Breast epithelium (tissue), 4 donors: Measurements from ENCODE around the gene ERC1. TPM values are rescaled to one million over a fixed set of nuclear protein-coding genes. Genes with fewer than 3 reads are reported as not detected.
A peak's percentile ranks its signal among the peaks of the same experiment; 100 is the strongest.

Experiments
- DNase-seq, 2 donors: peaks; one replicate each; pipeline ENCODE4 v3.0.0-alpha.2; 2019; ENCODE audit warnings: low spot score in 2 of 2
- H3K27ac ChIP-seq, 2 donors: fragments of 200-600 bp; sonication (generic) in 1 of 2; one replicate each; pipeline ENCODE4 v1.5.1; 2016 to 2019; ENCODE audit warnings: mild to moderate bottlenecking in 1 of 2
- H3K27me3 ChIP-seq, 2 donors: fragments of 200-600 bp; sonication (generic) in 1 of 2; one replicate each; pipeline versions ENCODE4 v1.5.1 to v1.6.0; 2017 to 2019; ENCODE audit warnings: control low read depth in 1 of 2, mild to moderate bottlenecking in 1 of 2
- H3K36me3 ChIP-seq: fragments of 200-600 bp; one replicate; pipeline ENCODE4 v1.5.1; 2019
- H3K4me1 ChIP-seq, 2 donors: fragments of 200-600 bp; sonication (generic); one replicate each; pipeline ENCODE4 v1.5.1; 2016 to 2019; ENCODE audit warnings: control low read depth in 1 of 2
- H3K4me3 ChIP-seq, 3 donors: fragments of 200-600 bp; sonication (generic); 1 replicate in 2 of 3; 2 replicates in 1 of 3; pipeline ENCODE4 v1.5.1; 2016 to 2019; ENCODE audit warnings: mild to moderate bottlenecking in 3 of 3, moderate library complexity in 2 of 3
- H3K9me3 ChIP-seq, 2 donors: fragments of 200-600 bp; sonication (generic) in 1 of 2; one replicate each; pipeline ENCODE4 v1.5.1; 2016 to 2019; ENCODE audit warnings: control low read depth in 1 of 2
- CTCF ChIP-seq, 3 donors: fragments of 450-650 bp; IDR thresholded peaks; one replicate each; pipeline ENCODE4 v1.5.1; 2016 to 2017; ENCODE audit warnings: antibody characterized with exemption in 3 of 3, mild to moderate bottlenecking in 3 of 3, moderate library complexity in 3 of 3
- POLR2A ChIP-seq: fragments of 450-650 bp; IDR thresholded peaks from one replicate; pipeline ENCODE4 v1.6.1; 2016; ENCODE audit warnings: antibody characterized with exemption, mild to moderate bottlenecking, moderate library complexity
- POLR2AphosphoS5 ChIP-seq, 3 donors: sonication (generic); formaldehyde crosslinking; IDR thresholded peaks; one replicate each; pipeline ENCODE4 v1.6.1; 2017; ENCODE audit warnings: antibody characterized with exemption in 3 of 3
- intact Hi-C: fragments of 100-400 bp; cut with DNase I; formaldehyde crosslinking; loops from one replicate; pipeline ENCODE4 v1.15.1; 2023; ENCODE audit warnings: low total_unique reads
- total RNA-seq, 3 donors: library from RNA; depleted of rRNA; stranded (reverse); fragments of >200 nt; gene quantifications; one replicate each; pipeline ENCODE4 v1.1.0, GENCODE V29; 2016

ERC1 gene
- total RNA-seq, 3 donors from 2014 or later = 47.4 to 63.4 (median 52.8) TPM

DNA sequence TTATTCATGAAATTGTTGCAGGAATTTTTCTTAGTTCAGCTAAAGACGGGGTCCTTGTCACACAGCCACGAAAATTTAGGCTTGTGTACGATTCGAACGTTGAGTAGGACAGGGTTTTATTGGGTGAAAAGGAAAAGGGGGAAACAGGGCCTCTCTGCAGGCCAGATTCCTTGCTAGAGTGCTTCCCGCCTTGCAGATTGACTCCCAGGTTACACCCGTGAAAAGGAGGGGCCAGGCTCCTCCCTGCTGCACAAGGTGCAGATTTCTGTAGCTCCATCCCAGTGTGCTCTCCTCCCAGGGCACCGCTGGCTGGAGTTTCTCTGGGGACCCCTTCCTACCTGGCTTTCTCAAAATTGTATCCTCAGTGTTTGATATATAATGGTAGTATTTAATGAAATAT is 221.5 kb downstream of the ERC1 start:
- Histone ChIP-seq H3K36me3 (no peaks in the 10 kb centered on the region), H3K9me3 (no peaks in the 10 kb centered on the region), H3K4me1 (no peaks in the 10 kb centered on the region), H3K27me3 (no peaks in the 10 kb centered on the region), H3K27ac (no peak overlapping the region), H3K4me3 (no peak overlapping the region)
- intact Hi-C loops = no loop called here
- no peak for DNase-seq
- TF ChIP-seq CTCF (IDR thresholded peaks at IDR 0.05) (no peak), POLR2AphosphoS5 (IDR thresholded peaks at IDR 0.05) (no peak), POLR2A (no peak)

- DNase-seq = no peak
- Histone ChIP-seq H3K9me3 (no peaks in the 10 kb centered on the region), H3K4me1 (no peaks in the 10 kb centered on the region), H3K27ac (no peak overlapping the region), H3K27me3 (no peaks in the 10 kb centered on the region), H3K36me3 (no peaks in the 10 kb centered on the region), H3K4me3 (no peak overlapping the region)
- TF ChIP-seq POLR2A = no peak
- no peak for TF ChIP-seq CTCF (IDR thresholded peaks at IDR 0.05)
- intact Hi-C loops = no loop called here
Measured at GRCh38 chr12:1213205-1213604, 222.2 kb downstream of the ERC1 start.

DNA sequence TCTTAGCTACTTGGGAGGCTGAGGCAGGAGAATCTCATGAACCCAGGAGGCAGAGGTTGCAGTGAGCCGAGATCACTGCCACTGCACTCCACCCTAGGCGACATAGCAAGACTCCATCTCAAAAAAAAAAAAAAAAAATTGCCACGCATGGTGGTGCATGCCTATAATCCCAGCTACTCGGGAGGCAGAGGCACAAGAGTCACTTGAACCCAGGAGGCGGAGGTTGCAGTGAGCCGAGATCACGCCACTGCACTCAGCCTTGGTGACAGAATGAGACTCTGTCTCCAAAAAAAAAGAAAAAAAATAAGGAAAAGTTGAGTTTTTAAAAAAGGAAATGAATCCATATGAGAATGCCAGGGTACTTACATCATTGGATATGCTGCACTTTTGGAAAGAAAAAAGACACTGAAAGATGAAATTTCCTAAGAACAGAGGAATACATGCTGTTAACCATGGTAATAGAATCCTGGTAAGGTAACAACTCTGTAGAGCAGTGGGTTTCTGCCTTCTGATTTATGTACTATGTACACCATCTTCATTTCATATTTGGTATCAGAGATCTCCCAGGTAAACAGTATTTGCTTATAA is 222.7 kb downstream of the ERC1 start:
- intact Hi-C loops = no loop called here
- Histone ChIP-seq H3K36me3 (no peaks in the 10 kb centered on the region), H3K9me3 (no peaks in the 10 kb centered on the region), H3K27ac (no peak overlapping the region), H3K27me3 (no peaks in the 10 kb centered on the region), H3K4me1 (no peaks in the 10 kb centered on the region), H3K4me3 (no peak overlapping the region)
- no peak for DNase-seq
- TF ChIP-seq POLR2AphosphoS5 (IDR thresholded peaks at IDR 0.05) = no peak
- TF ChIP-seq POLR2A = no peak

DNA sequence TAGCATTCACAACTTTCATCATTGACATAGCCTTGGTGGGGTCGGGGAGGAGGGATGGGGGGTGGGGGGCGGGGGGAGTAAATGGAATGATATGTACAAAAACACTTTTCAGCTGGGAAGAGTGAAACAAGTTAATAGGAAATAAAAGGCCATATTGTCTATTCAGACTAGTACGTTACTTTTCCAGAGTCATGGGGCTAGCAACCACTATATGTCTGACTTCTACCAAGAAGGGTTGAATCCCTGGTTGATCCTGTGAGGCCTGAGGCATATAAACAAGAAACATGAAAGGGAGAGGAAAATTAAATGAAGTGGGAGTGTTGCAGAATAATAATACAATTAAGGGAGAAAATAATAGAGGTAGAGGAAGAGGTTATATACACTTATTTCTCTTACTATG is 225.5 kb downstream of the ERC1 start:
- TF ChIP-seq POLR2A = no peak
- TF ChIP-seq CTCF (IDR thresholded peaks at IDR 0.05) = no peak
- TF ChIP-seq POLR2AphosphoS5 (IDR thresholded peaks at IDR 0.05) = no peak

DNA sequence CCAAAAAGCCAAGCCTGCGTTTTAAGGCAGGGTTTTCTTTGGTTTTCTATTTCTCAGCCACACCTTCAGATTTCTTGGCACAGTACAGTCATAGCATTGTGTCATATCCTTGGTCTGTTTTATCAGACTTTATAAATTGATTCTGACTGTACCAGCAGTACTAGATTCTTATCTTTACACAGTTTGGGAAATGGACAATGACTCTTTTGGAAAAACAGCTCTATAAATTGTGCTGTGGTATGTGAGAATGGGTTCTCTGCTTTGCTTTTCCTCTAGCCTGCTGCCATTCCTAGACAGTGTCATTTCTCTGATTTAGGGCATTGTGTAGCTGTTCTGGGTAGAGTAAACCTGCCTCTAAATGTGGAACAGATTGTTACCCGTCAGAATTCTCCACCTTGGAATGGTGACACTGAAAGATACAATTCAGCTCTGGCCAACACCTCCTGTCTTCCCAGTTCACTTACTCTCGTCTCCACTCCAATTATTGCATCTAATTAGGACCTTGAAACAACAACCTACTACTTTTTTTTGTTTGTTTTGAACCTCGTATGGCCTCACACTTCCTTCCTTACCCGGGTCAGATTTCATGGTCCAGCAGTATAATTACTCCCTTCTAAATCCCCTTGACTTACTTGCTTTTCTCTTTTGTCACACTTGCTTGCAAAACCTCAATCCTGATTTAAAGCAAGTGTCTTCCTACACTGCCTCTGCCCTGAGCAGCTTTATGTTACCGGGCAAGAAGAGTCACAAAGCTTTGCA is 226.3 kb downstream of the ERC1 start:
- TF ChIP-seq POLR2AphosphoS5 (IDR thresholded peaks at IDR 0.05) (no peak), POLR2A (no peak)
- Histone ChIP-seq H3K27ac (peak overlapping the region; percentile 11 to 56), H3K9me3 (no peaks in the 10 kb centered on the region), H3K4me3 (no peak overlapping the region), H3K4me1 (peaks cover 0 to 4% of the 10 kb centered on the region in 2 donors), H3K36me3 (no peaks in the 10 kb centered on the region), H3K27me3 (no peaks in the 10 kb centered on the region)
- intact Hi-C loops = no loop called here
- no peak for DNase-seq

More for the DNA sequence above, 225.5 kb downstream of the ERC1 start:
- peak overlapping the region in 1 of 2 donors; percentile 11 for H3K27ac ChIP-seq
- intact Hi-C loops = no loop called here
- no peaks in the 10 kb centered on the region for H3K27me3 ChIP-seq
- DNase-seq = no peak
- peaks cover 0 to 4% of the 10 kb centered on the region in 2 donors for H3K4me1 ChIP-seq
- H3K4me3 ChIP-seq = no peak overlapping the region
- no peaks in the 10 kb centered on the region for H3K9me3 ChIP-seq
- H3K36me3 ChIP-seq = no peaks in the 10 kb centered on the region

DNA sequence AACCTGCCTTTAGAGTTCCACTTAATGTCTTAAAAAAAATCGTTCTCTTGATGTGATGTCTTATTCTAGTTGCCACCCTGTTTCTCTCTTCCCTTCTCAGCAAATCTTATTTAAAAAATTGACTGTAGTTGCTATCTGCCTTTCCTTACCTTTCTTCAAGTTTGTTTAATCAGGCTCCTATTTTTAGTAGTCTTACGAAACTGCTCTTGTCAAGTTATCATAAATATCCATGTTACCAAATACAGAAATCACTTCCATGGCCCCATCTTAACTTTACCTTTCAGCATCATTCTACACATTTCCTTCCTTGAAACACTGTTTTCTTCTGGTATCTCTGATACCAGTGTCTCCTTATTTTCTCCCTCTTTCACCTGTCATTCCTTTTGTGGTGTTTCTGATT is 227.3 kb downstream of the ERC1 start:
- H3K27ac ChIP-seq = no peak overlapping the region
- no peaks in the 10 kb centered on the region for H3K36me3 ChIP-seq
- H3K27me3 ChIP-seq = no peaks in the 10 kb centered on the region
- DNase-seq = no peak
- H3K9me3 ChIP-seq = no peaks in the 10 kb centered on the region
- peaks cover 0 to 4% of the 10 kb centered on the region in 2 donors for H3K4me1 ChIP-seq
- no peak overlapping the region for H3K4me3 ChIP-seq
- intact Hi-C loops = no loop called here
- TF ChIP-seq POLR2A (no peak), CTCF (IDR thresholded peaks at IDR 0.05) (no peak), POLR2AphosphoS5 (IDR thresholded peaks at IDR 0.05) (no peak)
